CD4-positive, alpha-beta T cell (primary cell): Measurements from ENCODE around the gene LGI1. TPM values are rescaled to one million over a fixed set of nuclear protein-coding genes. Genes with fewer than 3 reads are reported as not detected.

Source experiments
- ATAC-seq: fragments of 200-7000 bp; cut with Tn5 transposase; one replicate; pipeline ENCODE4 v1.10.0; 2022; ENCODE audit warnings: mild to moderate bottlenecking; ENCODE audit not compliant: poor library complexity
- CTCF ChIA-PET: fragments of 350-600 bp; sonication (Branson Sonifier 250); formaldehyde crosslinking; loops from one replicate; lab custom pipeline; 2021; ENCODE audit warnings: antibody characterized with exemption, inconsistent platforms; lab: Charles Lee
- POLR2A ChIA-PET: fragments of 350-600 bp; sonication (Branson Sonifier 250); formaldehyde crosslinking; loops from one replicate; lab custom pipeline; 2021; ENCODE audit warnings: antibody characterized with exemption, inconsistent platforms; lab: Charles Lee
- DNase-seq, 14 experiments: peaks; one replicate each; pipeline ENCODE4 v3.0.0-alpha.2; 2013 to 2020; ENCODE audit warnings: mixed read lengths in 2 of 14
- H3K27ac ChIP-seq, 2 donors: one replicate each; pipeline versions ENCODE4 v1.5.1 to v1.7.0; 2013; ENCODE audit warnings: low read length in 2 of 2, low read depth in 1 of 2, mild to moderate bottlenecking in 1 of 2
- H3K27me3 ChIP-seq, 2 experiments: 1 replicate in 1 of 2; 2 replicates in 1 of 2; pipeline versions ENCODE4 v1.6.1 to v1.7.0; 2013; ENCODE audit warnings: low read length in 2 of 2, control low read depth in 1 of 2, mild to moderate bottlenecking in 1 of 2, moderate library complexity in 1 of 2; ENCODE audit not compliant: insufficient read depth in 2 of 2, control insufficient read depth in 1 of 2
- H3K36me3 ChIP-seq: one replicate; pipeline ENCODE4 v1.6.1; 2013; ENCODE audit warnings: low read length, control low read depth; ENCODE audit not compliant: insufficient read depth
- H3K4me1 ChIP-seq: one replicate; pipeline ENCODE4 v1.6.1; 2013; ENCODE audit warnings: low read length, control low read depth; ENCODE audit not compliant: insufficient read depth
- H3K4me3 ChIP-seq: one replicate; pipeline ENCODE4 v1.5.1; 2013; ENCODE audit warnings: mild to moderate bottlenecking, low read length, moderate library complexity
- H3K9me3 ChIP-seq, 2 experiments: 1 replicate in 1 of 2; 2 replicates in 1 of 2; pipeline versions ENCODE4 v1.6.1 to v1.7.0; 2013; ENCODE audit warnings: low read length in 2 of 2, mild to moderate bottlenecking in 2 of 2, control low read depth in 1 of 2, moderate library complexity in 1 of 2; ENCODE audit not compliant: control insufficient read depth in 1 of 2, insufficient read depth in 1 of 2
- H3K27ac Mint-ChIP-seq: one replicate; pipeline ENCODE4 v1.8.0; 2020; ENCODE audit warnings: mixed read lengths
- H3K27me3 Mint-ChIP-seq: one replicate; pipeline ENCODE4 v1.8.0; 2021; ENCODE audit warnings: mixed read lengths
- H3K36me3 Mint-ChIP-seq: one replicate; pipeline ENCODE4 v1.8.0; 2021; ENCODE audit warnings: low read depth, mixed read lengths
- H3K4me1 Mint-ChIP-seq: one replicate; pipeline ENCODE4 v1.8.0; 2021; ENCODE audit warnings: low read depth, mixed read lengths
- H3K4me3 Mint-ChIP-seq: one replicate; pipeline ENCODE4 v1.8.0; 2020; ENCODE audit warnings: mild to moderate bottlenecking, mixed read lengths
- H3K9me3 Mint-ChIP-seq: one replicate; pipeline ENCODE4 v1.8.0; 2020; ENCODE audit warnings: mixed read lengths
- CTCF ChIP-seq: fragments of 200-600 bp; IDR thresholded peaks from one replicate; pipeline ENCODE4 v1.8.0; 2022; ENCODE audit warnings: antibody characterized with exemption, mild to moderate bottlenecking
- intact Hi-C, 2 experiments: fragments of 100-400 bp; cut with DNase I in 1 of 2; cut with micrococcal nuclease in 1 of 2; formaldehyde crosslinking; loops; one replicate each; pipeline versions ENCODE4 v1.15.1 to v1.9.0; 2023 to 2025; cut with DNase I, micrococcal nuclease
- total RNA-seq, 174 experiments: library from RNA in 2 of 174; stranded (reverse) in 2 of 174; gene quantifications; one replicate each; pipeline ENCODE4 v1.2.3 and lab custom pipeline; 2021 to 2026

LGI1 gene
- total RNA-seq, 2 experiments from 2014 or later, result not detected

DNA sequence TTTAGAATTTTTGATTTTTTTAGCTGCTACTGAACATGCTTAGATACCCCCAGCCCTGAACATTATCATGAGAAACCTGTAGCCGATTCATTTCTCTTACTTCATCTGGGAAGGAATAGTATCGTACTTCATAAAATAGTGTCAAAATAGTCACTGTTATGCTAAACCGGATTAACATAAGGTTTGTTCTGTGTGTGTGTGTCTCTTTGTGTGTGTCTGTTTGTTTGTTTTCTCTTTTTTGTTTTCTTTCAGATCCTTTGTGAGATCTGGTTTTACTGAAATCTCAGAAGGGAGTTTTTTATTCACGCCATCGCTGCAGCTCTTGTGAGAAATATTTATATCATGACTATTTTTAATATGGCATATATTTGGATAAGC is 761 bp downstream of the LGI1 start:
- no peak for ATAC-seq

GRCh38 chr10:93758891-93759410 is 1.2 kb downstream of the LGI1 start:
- POLR2A ChIA-PET, result no interaction called here
- Histone ChIP-seq H3K9me3 (no peaks in the 10 kb centered on the region), H3K4me1 (no peaks in the 10 kb centered on the region)

More for the DNA sequence above, 761 bp downstream of the LGI1 start:
- intact Hi-C loops, result no loop called here
- no peak for TF ChIP-seq CTCF
- ChIA-PET POLR2A (no interaction called here), CTCF (no interaction called here)
- Histone ChIP-seq H3K4me1 (no peaks in the 10 kb centered on the region), H3K27ac (no peak overlapping the region), H3K36me3 (no peaks in the 10 kb centered on the region), H3K27me3 (peaks cover 26 to 30% of the 10 kb centered on the region in 2 experiments), H3K9me3 (no peaks in the 10 kb centered on the region), H3K4me3 (no peak overlapping the region)
- Mint-ChIP-seq H3K27me3 (peaks cover 65% of the 10 kb centered on the region), H3K4me3 (no peak overlapping the region), H3K36me3 (no peaks in the 10 kb centered on the region), H3K27ac (no peak overlapping the region), H3K4me1 (peaks cover 11% of the 10 kb centered on the region), H3K9me3 (no peaks in the 10 kb centered on the region)
- no peak for DNase-seq

DNA sequence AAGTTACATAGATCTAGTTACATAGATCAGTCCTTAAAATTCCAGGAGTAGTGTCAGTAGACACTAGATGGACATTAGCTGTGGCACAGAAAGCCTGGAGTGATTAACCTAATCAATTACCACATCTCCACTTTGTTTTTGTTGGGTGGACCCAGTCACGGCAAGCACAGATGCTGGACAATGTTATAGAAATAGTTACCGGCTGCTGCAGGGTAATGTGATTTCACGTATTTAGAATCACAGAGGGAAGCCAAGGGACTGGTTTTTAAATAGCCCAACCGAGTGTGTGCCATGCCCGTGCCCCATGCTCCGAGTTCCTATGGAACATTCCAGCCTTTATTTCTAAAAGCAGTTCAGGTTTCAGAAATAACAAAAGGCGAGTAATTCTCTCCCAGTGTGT is 2.8 kb downstream of the LGI1 start:
- ATAC-seq (no peak), DNase-seq (no peak)
- Mint-ChIP-seq H3K4me3 (no peak overlapping the region), H3K4me1 (peaks cover 11% of the 10 kb centered on the region), H3K9me3 (no peaks in the 10 kb centered on the region), H3K27ac (no peak overlapping the region), H3K36me3 (no peaks in the 10 kb centered on the region), H3K27me3 (peaks cover 71% of the 10 kb centered on the region)
- intact Hi-C loops, result no loop called here
- no peak for TF ChIP-seq CTCF
- POLR2A ChIA-PET, result no interaction called here
- CTCF ChIA-PET, result no interaction called here
- Histone ChIP-seq H3K27me3 (peaks cover 29 to 30% of the 10 kb centered on the region in 2 experiments), H3K9me3 (peaks cover 0 to 1% of the 10 kb centered on the region in 2 experiments), H3K36me3 (no peaks in the 10 kb centered on the region), H3K4me1 (no peaks in the 10 kb centered on the region), H3K4me3 (no peak overlapping the region), H3K27ac (no peak overlapping the region)

More at GRCh38 chr10:93758891-93759410, 1.2 kb downstream of the LGI1 start:
- peaks cover 66% of the 10 kb centered on the region for H3K27me3 Mint-ChIP-seq
- intact Hi-C loops, result no loop called here
- Histone ChIP-seq H3K4me3 (no peak overlapping the region), H3K27me3 (peaks cover 26 to 30% of the 10 kb centered on the region in 2 experiments), H3K36me3 (no peaks in the 10 kb centered on the region), H3K27ac (no peak overlapping the region)
- no peak overlapping the region for H3K4me3 Mint-ChIP-seq
- no peaks in the 10 kb centered on the region for H3K36me3 Mint-ChIP-seq
- no peak for TF ChIP-seq CTCF
- ATAC-seq (no peak), DNase-seq (no peak)
- H3K4me1 Mint-ChIP-seq, result peaks cover 11% of the 10 kb centered on the region
- H3K9me3 Mint-ChIP-seq, result no peaks in the 10 kb centered on the region
- no peak overlapping the region for H3K27ac Mint-ChIP-seq
- CTCF ChIA-PET, result no interaction called here
